MCF 10A (cell line): ENCODE measurements around the gene INTS3. TPM values are rescaled to one million over a fixed set of nuclear protein-coding genes. Genes with fewer than 3 reads are reported as not detected.

ENCODE experiments used
- BruUV-seq: library from RNA; stranded (reverse); fragments of 400-500 nt; replicated peaks from 2 replicates; lab custom pipeline; 2021; lab: Mats Ljungman, UMichigan
- CTCF ChIA-PET: fragments of 300-600 bp; sonication (Branson Sonifier 250); formaldehyde crosslinking; extraction: SDS; loops from one replicate; lab custom pipeline; 2021; ENCODE audit warnings: antibody characterized with exemption, inconsistent platforms; lab: Yijun Ruan, JAX
- POLR2A ChIA-PET: fragments of 300-600, 350-650 bp; sonication (Branson Sonifier 250); formaldehyde crosslinking; extraction: SDS; loops from one replicate; lab custom pipeline; 2020; ENCODE audit warnings: antibody characterized with exemption, inconsistent platforms; lab: Yijun Ruan, JAX
- DNase-seq: peaks from one replicate; pipeline ENCODE4 v3.0.0-alpha.2; 2018; ENCODE audit not compliant: unreplicated experiment
- H3K27ac Mint-ChIP-seq: one replicate; pipeline ENCODE4 v1.8.0; 2022; ENCODE audit warnings: mild to moderate bottlenecking, low read depth, mixed read lengths; ENCODE audit not compliant: unreplicated experiment
- H3K27me3 Mint-ChIP-seq: one replicate; pipeline ENCODE4 v1.8.0; 2022; ENCODE audit warnings: mixed read lengths; ENCODE audit not compliant: insufficient read depth, unreplicated experiment
- H3K36me3 Mint-ChIP-seq: one replicate; pipeline ENCODE4 v1.8.0; 2022; ENCODE audit warnings: mild to moderate bottlenecking, moderate library complexity, mixed read lengths; ENCODE audit not compliant: insufficient read depth, unreplicated experiment
- H3K4me1 Mint-ChIP-seq: one replicate; pipeline ENCODE4 v1.8.0; 2022; ENCODE audit warnings: mixed read lengths; ENCODE audit not compliant: insufficient read depth, unreplicated experiment
- H3K4me3 Mint-ChIP-seq: one replicate; pipeline ENCODE4 v1.8.0; 2022; ENCODE audit warnings: mild to moderate bottlenecking, moderate library complexity, mixed read lengths; ENCODE audit not compliant: unreplicated experiment
- H3K9me3 Mint-ChIP-seq: one replicate; pipeline ENCODE4 v1.8.0; 2022; ENCODE audit warnings: mixed read lengths; ENCODE audit not compliant: unreplicated experiment
- intact Hi-C: fragments of 100-400 bp; cut with micrococcal nuclease; formaldehyde crosslinking; loops from 2 replicates; pipeline ENCODE4 v1.14.1; 2022
- total RNA-seq: library from RNA; stranded (reverse); gene quantifications from 2 replicates; pipeline ENCODE4 v1.2.3, GENCODE V29; 2022
- TF ChIP-seq, protein P1 (sequence below): fragments of 200-600 bp; IDR thresholded peaks from one replicate; pipeline ENCODE4 v1.8.0; 2022; ENCODE audit warnings: antibody characterized with exemption, mild to moderate bottlenecking; ENCODE audit not compliant: unreplicated experiment

Gene INTS3
- total RNA-seq, 1 experiment from 2014 or later = 68.7 TPM

DNA sequence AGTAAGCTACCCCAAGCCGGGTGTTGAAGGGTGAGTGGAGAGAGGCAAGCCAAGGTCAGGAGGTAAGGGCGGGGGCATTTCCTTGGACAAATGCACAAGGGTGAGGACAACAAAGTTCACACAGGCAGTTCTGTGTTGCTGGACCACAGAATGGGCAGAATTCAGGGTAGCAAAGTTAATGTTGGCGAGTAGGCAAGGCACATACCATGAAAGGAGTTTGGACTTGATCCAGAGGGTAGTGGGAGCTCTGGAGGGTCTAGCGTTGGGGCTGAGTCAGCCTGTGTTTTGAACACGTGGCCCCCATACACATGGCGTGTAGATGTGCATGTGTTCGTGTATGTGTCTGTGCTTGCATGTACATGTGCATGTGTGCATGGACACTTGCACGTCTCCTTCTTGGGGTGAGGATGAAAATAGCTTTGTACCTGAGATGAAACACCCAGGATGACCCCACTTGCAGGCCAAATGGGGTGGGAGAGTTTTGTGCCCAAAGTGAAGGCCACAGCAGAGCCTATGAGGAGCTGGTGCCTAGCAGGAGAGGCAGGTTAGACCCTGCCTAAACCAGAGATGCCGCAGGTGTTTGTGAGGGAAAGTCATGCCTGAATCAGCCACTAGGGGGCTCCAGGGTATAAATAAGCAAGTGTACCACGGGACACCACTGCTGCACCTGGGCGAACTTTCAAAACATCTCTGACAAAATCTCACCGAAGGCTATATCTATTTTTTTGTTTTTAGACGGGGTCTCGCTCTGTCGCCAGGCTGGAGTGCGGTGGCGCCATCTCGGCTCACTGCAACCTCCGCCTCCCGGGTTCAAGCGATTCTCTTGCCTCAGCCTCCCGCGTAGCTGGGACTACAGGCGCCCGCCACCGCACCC lies 69.2 kb downstream of the INTS3 start:
- TF ChIP-seq, protein P1, sequence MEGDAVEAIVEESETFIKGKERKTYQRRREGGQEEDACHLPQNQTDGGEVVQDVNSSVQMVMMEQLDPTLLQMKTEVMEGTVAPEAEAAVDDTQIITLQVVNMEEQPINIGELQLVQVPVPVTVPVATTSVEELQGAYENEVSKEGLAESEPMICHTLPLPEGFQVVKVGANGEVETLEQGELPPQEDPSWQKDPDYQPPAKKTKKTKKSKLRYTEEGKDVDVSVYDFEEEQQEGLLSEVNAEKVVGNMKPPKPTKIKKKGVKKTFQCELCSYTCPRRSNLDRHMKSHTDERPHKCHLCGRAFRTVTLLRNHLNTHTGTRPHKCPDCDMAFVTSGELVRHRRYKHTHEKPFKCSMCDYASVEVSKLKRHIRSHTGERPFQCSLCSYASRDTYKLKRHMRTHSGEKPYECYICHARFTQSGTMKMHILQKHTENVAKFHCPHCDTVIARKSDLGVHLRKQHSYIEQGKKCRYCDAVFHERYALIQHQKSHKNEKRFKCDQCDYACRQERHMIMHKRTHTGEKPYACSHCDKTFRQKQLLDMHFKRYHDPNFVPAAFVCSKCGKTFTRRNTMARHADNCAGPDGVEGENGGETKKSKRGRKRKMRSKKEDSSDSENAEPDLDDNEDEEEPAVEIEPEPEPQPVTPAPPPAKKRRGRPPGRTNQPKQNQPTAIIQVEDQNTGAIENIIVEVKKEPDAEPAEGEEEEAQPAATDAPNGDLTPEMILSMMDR = peak; percentile 93
- ChIA-PET CTCF (interaction anchor here (0.5 to 3.6 kb wide), 52 partner anchors 8 to 706 kb away, joined by 3 to 80 read pairs (median 4); partner anchors contain the start of genes CREB3L4, DENND4B, JTB and RAB13), POLR2A (interaction anchor here (0.6 to 3.7 kb wide), 8 partner anchors 12 to 193 kb away, joined by 3 to 14 read pairs (median 6); partner anchors contain the start of genes CREB3L4, DENND4B, GATAD2B and RAB13)
- DNase-seq = peak; percentile 88
- peaks cover 5% of the 10 kb centered on the region for H3K36me3 Mint-ChIP-seq
- TSS peak; percentile 19 for BruUV-seq
- H3K27me3 Mint-ChIP-seq = no peaks in the 10 kb centered on the region
- intact Hi-C loops = loop anchor here (1.0 to 10.0 kb wide), 5 partner anchors 126 to 475 kb away; partner anchors contain the start of genes DENND4B, HAX1 and RAB13
- H3K27ac Mint-ChIP-seq = no peak overlapping the region
- H3K4me1 Mint-ChIP-seq = peaks cover 15% of the 10 kb centered on the region
- no peaks in the 10 kb centered on the region for H3K9me3 Mint-ChIP-seq
- no peak overlapping the region for H3K4me3 Mint-ChIP-seq

DNA sequence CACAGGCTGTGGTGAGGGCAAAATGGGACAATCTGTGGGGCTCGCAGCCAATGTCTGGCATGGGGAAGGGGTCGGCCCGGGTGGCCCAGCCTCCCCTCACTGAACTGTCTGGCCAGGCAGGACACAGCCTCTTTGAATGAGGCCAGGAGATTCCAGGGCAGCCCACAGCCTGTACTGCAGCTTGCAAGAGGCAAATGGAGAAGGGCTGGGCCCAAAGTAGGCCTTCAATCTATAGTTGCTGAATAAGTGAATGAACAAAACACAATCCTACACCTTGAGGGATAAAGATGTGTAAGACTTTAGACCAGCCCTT lies 70.6 kb downstream of the INTS3 start:
- intact Hi-C loops = loop anchor here (5.0 to 10.0 kb wide), 2 partner anchors 386 to 474 kb away; partner anchors contain the start of gene HAX1
- Mint-ChIP-seq H3K36me3 (peaks cover 12% of the 10 kb centered on the region), H3K9me3 (no peaks in the 10 kb centered on the region), H3K4me1 (peaks cover 15% of the 10 kb centered on the region), H3K27me3 (no peaks in the 10 kb centered on the region), H3K4me3 (no peak overlapping the region), H3K27ac (peak overlapping the region; percentile 65)
- CTCF ChIA-PET = interaction anchor here (0.5 to 3.6 kb wide), 18 partner anchors 24 to 288 kb away, joined by 3 to 80 read pairs (median 4); partner anchors contain the start of genes CREB3L4, DENND4B, RAB13 and RPS27
- no TSS peak for BruUV-seq
- TF ChIP-seq, protein P1 = no peak
- no peak for DNase-seq
- POLR2A ChIA-PET = interaction anchor here (0.5 to 3.7 kb wide), 10 partner anchors 23 to 192 kb away, joined by 3 to 14 read pairs (median 6); partner anchors contain the start of genes CREB3L4, DENND4B, GATAD2B and JTB

DNA sequence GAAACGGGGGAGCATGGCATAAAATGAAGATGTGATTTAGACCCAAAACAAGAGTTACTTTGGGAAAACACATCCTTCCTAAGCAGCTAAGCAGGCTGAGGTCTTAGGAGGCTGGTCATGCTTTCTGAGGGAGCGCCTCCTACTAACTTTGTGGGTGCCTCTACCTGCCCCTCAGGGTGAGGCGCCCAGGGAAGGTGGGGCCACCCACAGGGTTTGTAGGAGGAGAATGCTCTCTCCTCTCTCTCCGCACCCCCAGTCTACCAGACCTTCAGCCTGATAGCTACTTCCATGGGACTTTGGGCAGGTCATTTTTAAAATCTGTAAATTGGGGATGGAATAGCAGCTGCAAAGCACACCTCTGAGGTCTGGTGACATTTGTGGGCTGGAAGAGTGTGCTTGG lies 71.2 kb downstream of the INTS3 start:
- Mint-ChIP-seq H3K27me3 (no peaks in the 10 kb centered on the region), H3K9me3 (no peaks in the 10 kb centered on the region), H3K4me1 (peaks cover 15% of the 10 kb centered on the region), H3K36me3 (peaks cover 18% of the 10 kb centered on the region), H3K27ac (no peak overlapping the region), H3K4me3 (no peak overlapping the region)
- TF ChIP-seq, protein P1 = no peak
- no TSS peak for BruUV-seq
- no peak for DNase-seq
- POLR2A ChIA-PET = interaction anchor here (1.0 to 3.7 kb wide), 7 partner anchors 24 to 192 kb away, joined by 3 to 14 read pairs (median 7); partner anchors contain the start of genes CREB3L4, DENND4B, GATAD2B and JTB
- CTCF ChIA-PET = interaction anchor here (0.6 to 3.6 kb wide), 6 partner anchors 18 to 298 kb away, joined by 3 to 80 read pairs (median 12); partner anchors contain the start of genes CREB3L4, RAB13 and RPS27
- intact Hi-C loops = loop anchor here (5.0 to 10.0 kb wide), 2 partner anchors 386 to 473 kb away; partner anchors contain the start of gene HAX1
